MM.1S (cell line): ENCODE measurements around the gene ZNHIT6.

Experiments used
- CTCF ChIP-seq: fragments of 300-600 bp; sonication (generic); IDR thresholded peaks from 2 replicates; pipeline ENCODE4 v1.5.1; 2016; ENCODE audit warnings: antibody characterized with exemption, low read length, mixed read lengths
- EZH2 ChIP-seq: fragments of 300-600 bp; sonication (generic); optimal IDR thresholded peaks from 2 replicates; pipeline ENCODE3; 2017; ENCODE audit warnings: low read depth, mild to moderate bottlenecking, antibody characterized with exemption, low read length, mixed read lengths
- EZH2phosphoT487 ChIP-seq: fragments of 300-600 bp; sonication (generic); IDR thresholded peaks from 2 replicates; pipeline ENCODE4 v1.6.1; 2018; ENCODE audit warnings: antibody characterized with exemption, low read length

GRCh38 chr1:85683292-85684025 is 24.8 kb downstream of the ZNHIT6 start:
- no peak for TF ChIP-seq EZH2
- no peak for TF ChIP-seq CTCF
- no peak for TF ChIP-seq EZH2phosphoT487
